ACC112 (cell line): ENCODE results near the gene LARGE1.

Experiments used
- H2AFZ ChIP-seq: fragments of 200-600 bp; sonication (generic); one replicate; pipeline ENCODE4 v1.6.0; 2017; ENCODE audit warnings: antibody characterized with exemption, low read length; ENCODE audit not compliant: unreplicated experiment
- H3K27ac ChIP-seq: fragments of 200-600 bp; sonication (generic); 2 replicates; pipeline ENCODE4 v1.5.1; 2014; ENCODE audit warnings: low read depth, mild to moderate bottlenecking, antibody characterized with exemption, low read length, moderate library complexity
- H3K27me3 ChIP-seq: fragments of 200-600 bp; sonication (generic); 2 replicates; pipeline ENCODE4 v1.6.1; 2014; ENCODE audit warnings: mild to moderate bottlenecking, antibody characterized with exemption, low read length, moderate library complexity, mixed read lengths; ENCODE audit not compliant: insufficient read depth
- H3K36me3 ChIP-seq: fragments of 200-600 bp; sonication (generic); 2 replicates; pipeline ENCODE4 v1.6.1; 2016; ENCODE audit warnings: mild to moderate bottlenecking, antibody characterized with exemption, low read length, moderate library complexity, mixed read lengths; ENCODE audit not compliant: insufficient read depth
- H3K4me1 ChIP-seq: fragments of 200-600 bp; sonication (generic); one replicate; pipeline ENCODE4 v1.6.1; 2016; ENCODE audit warnings: low read length, mixed read lengths; ENCODE audit not compliant: insufficient read depth, unreplicated experiment, control insufficient read depth
- H3K4me3 ChIP-seq: fragments of 200-600 bp; sonication (generic); 2 replicates; pipeline ENCODE4 v1.5.1; 2014; ENCODE audit warnings: mild to moderate bottlenecking, low read depth, low read length
- H3K79me2 ChIP-seq: fragments of 200-600 bp; sonication (generic); one replicate; pipeline ENCODE4 v1.6.0; 2016; ENCODE audit warnings: low read length; ENCODE audit not compliant: control insufficient read depth, unreplicated experiment, insufficient read depth

The LARGE1 gene

GRCh38 chr22:33706100-33706499, 214.2 kb downstream of the LARGE1 start:
- Histone ChIP-seq H3K4me3 (no peak overlapping the region), H2AFZ (no peak overlapping the region), H3K36me3 (no peaks in the 10 kb centered on the region), H3K79me2 (no peaks in the 10 kb centered on the region), H3K27ac (no peak overlapping the region), H3K4me1 (no peaks in the 10 kb centered on the region), H3K27me3 (no peaks in the 10 kb centered on the region)

- no peaks in the 10 kb centered on the region for H3K79me2 ChIP-seq
- H3K36me3 ChIP-seq, result no peaks in the 10 kb centered on the region
- H3K4me3 ChIP-seq, result no peak overlapping the region
- no peaks in the 10 kb centered on the region for H3K4me1 ChIP-seq
- no peak overlapping the region for H3K27ac ChIP-seq
- no peak overlapping the region for H2AFZ ChIP-seq
- H3K27me3 ChIP-seq, result no peaks in the 10 kb centered on the region
These were observed 221.1 kb downstream of the LARGE1 start for GRCh38 chr22:33699176-33699575.

GRCh38 chr22:33697640-33698039, 222.6 kb downstream of the LARGE1 start:
- H3K27ac ChIP-seq, result no peak overlapping the region
- no peak overlapping the region for H3K4me3 ChIP-seq
- H3K27me3 ChIP-seq, result no peaks in the 10 kb centered on the region
- no peaks in the 10 kb centered on the region for H3K4me1 ChIP-seq
- no peaks in the 10 kb centered on the region for H3K36me3 ChIP-seq
- H3K79me2 ChIP-seq, result no peaks in the 10 kb centered on the region
- no peak overlapping the region for H2AFZ ChIP-seq

GRCh38 chr22:33691057-33691630, 229.1 kb downstream of the LARGE1 start:
- Histone ChIP-seq H3K4me3 (no peak overlapping the region), H3K36me3 (no peaks in the 10 kb centered on the region), H3K4me1 (no peaks in the 10 kb centered on the region), H3K27me3 (no peaks in the 10 kb centered on the region), H3K27ac (no peak overlapping the region), H3K79me2 (no peaks in the 10 kb centered on the region), H2AFZ (no peak overlapping the region)

GRCh38 chr22:33688903-33689302, 231.4 kb downstream of the LARGE1 start:
- H3K27ac ChIP-seq, result no peak overlapping the region
- H3K36me3 ChIP-seq, result no peaks in the 10 kb centered on the region
- no peaks in the 10 kb centered on the region for H3K4me1 ChIP-seq
- no peaks in the 10 kb centered on the region for H3K79me2 ChIP-seq
- no peak overlapping the region for H2AFZ ChIP-seq
- H3K27me3 ChIP-seq, result no peaks in the 10 kb centered on the region
- H3K4me3 ChIP-seq, result no peak overlapping the region

GRCh38 chr22:33687464-33687863, 232.8 kb downstream of the LARGE1 start:
- Histone ChIP-seq H3K27ac (no peak overlapping the region), H3K4me1 (no peaks in the 10 kb centered on the region), H3K27me3 (no peaks in the 10 kb centered on the region), H2AFZ (no peak overlapping the region), H3K79me2 (no peaks in the 10 kb centered on the region), H3K36me3 (no peaks in the 10 kb centered on the region), H3K4me3 (no peak overlapping the region)

GRCh38 chr22:33684087-33684486, 236.2 kb downstream of the LARGE1 start:
- Histone ChIP-seq H2AFZ (no peak overlapping the region), H3K79me2 (no peaks in the 10 kb centered on the region)

GRCh38 chr22:33682927-33683326, 237.3 kb downstream of the LARGE1 start:
- Histone ChIP-seq H3K27ac (no peak overlapping the region), H3K4me3 (no peak overlapping the region), H2AFZ (no peak overlapping the region), H3K27me3 (no peaks in the 10 kb centered on the region), H3K4me1 (no peaks in the 10 kb centered on the region), H3K79me2 (no peaks in the 10 kb centered on the region), H3K36me3 (no peaks in the 10 kb centered on the region)

More at GRCh38 chr22:33684087-33684486, 236.2 kb downstream of the LARGE1 start:
- no peaks in the 10 kb centered on the region for H3K36me3 ChIP-seq
- no peak overlapping the region for H3K27ac ChIP-seq
- no peaks in the 10 kb centered on the region for H3K27me3 ChIP-seq
- no peaks in the 10 kb centered on the region for H3K4me1 ChIP-seq
- H3K4me3 ChIP-seq, result no peak overlapping the region

GRCh38 chr22:33680632-33681031, 239.6 kb downstream of the LARGE1 start:
- Histone ChIP-seq H3K79me2 (no peaks in the 10 kb centered on the region), H3K4me1 (no peaks in the 10 kb centered on the region), H3K27ac (no peak overlapping the region), H3K36me3 (no peaks in the 10 kb centered on the region), H3K27me3 (no peaks in the 10 kb centered on the region), H3K4me3 (no peak overlapping the region), H2AFZ (no peak overlapping the region)

- Histone ChIP-seq H3K4me3 (no peak overlapping the region), H3K27ac (no peak overlapping the region), H3K79me2 (no peaks in the 10 kb centered on the region), H3K4me1 (no peaks in the 10 kb centered on the region), H3K27me3 (no peaks in the 10 kb centered on the region), H2AFZ (no peak overlapping the region), H3K36me3 (no peaks in the 10 kb centered on the region)
These were observed 241.8 kb downstream of the LARGE1 start for GRCh38 chr22:33678523-33678922.

- Histone ChIP-seq H2AFZ (no peak overlapping the region), H3K4me1 (no peaks in the 10 kb centered on the region), H3K27ac (no peak overlapping the region), H3K4me3 (no peak overlapping the region), H3K79me2 (no peaks in the 10 kb centered on the region), H3K27me3 (no peaks in the 10 kb centered on the region), H3K36me3 (no peaks in the 10 kb centered on the region)
These were observed 242.7 kb downstream of the LARGE1 start for GRCh38 chr22:33677536-33677935.
